Stimulated activated CD4-positive, alpha-beta T cell treated with anti-CD3 and anti-CD28 coated beads, Interleukin-1b, Interleukin-23, amount 100 ng/mL, for 24 hours (primary cell): ENCODE measurements around the gene APPBP2.
"Not testable (repeated sequence)": the region's sequence is repeated elsewhere in the genome, so short reads cannot be mapped to it uniquely, and the experiment has no call there.

Source experiments
- DNase-seq, 4 experiments: peaks; one replicate each; pipeline ENCODE4 v3.0.0-alpha.2; 2020; ENCODE audit warnings: low read depth in 4 of 4, low spot score in 1 of 4

APPBP2 gene

GRCh38 chr17:60496041-60496440, 30.0 kb downstream of the APPBP2 start:
- DNase-seq: no peak

GRCh38 chr17:60495260-60495659, 30.8 kb downstream of the APPBP2 start:
- DNase-seq: no peak

- DNase-seq: no peak
Measured at GRCh38 chr17:60493847-60494321, 32.2 kb downstream of the APPBP2 start.

- no peak for DNase-seq
Measured at GRCh38 chr17:60491771-60492170, 34.3 kb downstream of the APPBP2 start.

GRCh38 chr17:60490594-60490993, 35.4 kb downstream of the APPBP2 start:
- DNase-seq: not testable (repeated sequence)

GRCh38 chr17:60481604-60482003, 44.4 kb downstream of the APPBP2 start:
- DNase-seq: no peak

GRCh38 chr17:60473788-60474187, 52.3 kb downstream of the APPBP2 start:
- no peak for DNase-seq

- no peak for DNase-seq
Measured at GRCh38 chr17:60472449-60472848, 53.6 kb downstream of the APPBP2 start.

- no peak for DNase-seq
Measured at GRCh38 chr17:60471451-60471850, 54.6 kb downstream of the APPBP2 start.

- no peak for DNase-seq
Measured at GRCh38 chr17:60468371-60468770, 57.7 kb downstream of the APPBP2 start.

GRCh38 chr17:60464343-60464742, 61.7 kb downstream of the APPBP2 start:
- DNase-seq: no peak

- no peak for DNase-seq
Measured at GRCh38 chr17:60463157-60463835, 62.7 kb downstream of the APPBP2 start.

- DNase-seq: no peak
Measured at GRCh38 chr17:60461584-60461983, 64.5 kb downstream of the APPBP2 start.

- DNase-seq: no peak
Measured at GRCh38 chr17:60457148-60457547, 68.9 kb downstream of the APPBP2 start.

- DNase-seq: no peak
Measured at GRCh38 chr17:60455378-60455777, 70.7 kb downstream of the APPBP2 start.

- DNase-seq: no peak
Measured at GRCh38 chr17:60451965-60452364, 74.1 kb downstream of the APPBP2 start.

GRCh38 chr17:60451071-60451470, 75.0 kb downstream of the APPBP2 start:
- no peak for DNase-seq

- no peak for DNase-seq
Measured at GRCh38 chr17:60447375-60447774, 78.7 kb downstream of the APPBP2 start.

GRCh38 chr17:60445144-60445543, 80.9 kb downstream of the APPBP2 start:
- no peak for DNase-seq

GRCh38 chr17:60443713-60444112, 82.3 kb downstream of the APPBP2 start:
- no peak for DNase-seq

GRCh38 chr17:60442271-60443173, 83.5 kb downstream of the APPBP2 start:
- DNase-seq: no peak

- DNase-seq: no peak
Measured at GRCh38 chr17:60439501-60439900, 86.5 kb downstream of the APPBP2 start.
